IPS DF 19.7 (cell line): ENCODE measurements around the gene SEC31A.
"Not testable (repeated sequence)": the region's sequence is repeated elsewhere in the genome, so short reads cannot be mapped to it uniquely, and the experiment has no call there.

ENCODE experiments used
- DNase-seq: peaks from one replicate; pipeline ENCODE4 v3.0.0-alpha.2; 2013; ENCODE audit warnings: low read depth, low spot score

Gene SEC31A

GRCh38 chr4:82890901-82891706, at the start of gene SEC31A:
SEC31A (minus strand) TSS chr4:82891153; CDS start chr4:82881936, 9,217 bp downstream.
- peak; percentile 76 for DNase-seq

- DNase-seq, result no peak
These were observed 48.5 kb upstream of the SEC31A start for GRCh38 chr4:82939414-82939813.

GRCh38 chr4:82934441-82934840, 43.5 kb upstream of the SEC31A start:
- DNase-seq, result no peak

DNA sequence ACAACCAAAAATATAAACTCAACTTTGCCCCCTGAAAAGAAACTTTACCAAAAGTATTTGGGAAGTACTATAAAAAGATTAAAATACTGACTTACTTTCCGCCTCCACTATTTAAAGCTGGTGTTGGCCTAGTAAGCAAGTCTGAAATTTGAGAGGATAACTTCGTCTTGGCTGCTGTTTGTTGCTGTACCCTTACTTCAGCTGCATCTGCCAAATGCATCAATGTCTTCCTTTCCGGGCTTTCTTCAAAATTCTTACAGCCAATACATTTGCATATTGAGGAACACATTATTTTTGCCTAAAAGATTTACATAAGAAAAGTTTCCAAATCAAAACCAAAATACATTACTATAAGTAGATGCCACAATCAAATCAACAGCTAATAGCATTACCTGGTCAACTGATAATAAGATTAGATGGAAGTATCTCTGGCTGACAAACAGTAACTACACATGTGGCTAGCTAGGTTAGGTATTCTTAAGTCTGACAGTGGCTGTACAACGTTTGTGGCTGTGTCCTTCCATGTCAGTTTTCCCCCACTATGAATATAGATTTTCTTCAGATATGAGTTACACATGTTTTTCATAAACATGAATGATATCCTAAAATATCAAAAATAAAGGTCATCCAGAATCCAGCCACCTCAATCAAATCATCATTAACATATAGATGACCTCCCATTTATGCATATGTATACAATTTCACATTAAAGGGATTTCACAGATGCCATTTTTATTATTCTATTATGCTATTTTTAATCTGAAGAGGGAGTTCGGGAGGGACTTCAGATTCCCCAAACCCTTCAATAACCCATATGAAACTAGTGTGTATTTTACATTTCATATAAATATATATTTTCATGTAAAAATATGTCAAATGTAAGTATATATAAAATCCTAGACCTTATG, 40.1 kb upstream of the SEC31A start:
- DNase-seq, result no peak

DNA sequence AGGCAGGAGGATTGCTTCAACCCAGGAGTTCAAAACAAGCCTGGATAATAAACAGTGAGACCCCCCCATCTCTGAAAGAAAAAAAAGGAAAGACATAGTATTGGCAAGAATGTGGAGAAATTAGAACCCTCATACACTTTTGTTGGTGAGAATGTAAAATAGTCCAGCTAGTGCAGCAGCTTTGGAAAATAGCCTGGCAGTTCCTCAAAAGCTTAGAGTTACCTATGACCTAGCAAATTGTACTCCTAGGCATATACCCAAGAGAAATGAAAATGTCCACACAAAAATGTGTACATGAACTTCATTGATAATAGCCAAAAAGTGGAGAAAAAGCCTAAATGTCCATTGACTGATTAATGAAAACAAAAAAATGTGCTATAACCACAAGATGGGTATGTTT, 30.8 kb upstream of the SEC31A start:
- no peak for DNase-seq

DNA sequence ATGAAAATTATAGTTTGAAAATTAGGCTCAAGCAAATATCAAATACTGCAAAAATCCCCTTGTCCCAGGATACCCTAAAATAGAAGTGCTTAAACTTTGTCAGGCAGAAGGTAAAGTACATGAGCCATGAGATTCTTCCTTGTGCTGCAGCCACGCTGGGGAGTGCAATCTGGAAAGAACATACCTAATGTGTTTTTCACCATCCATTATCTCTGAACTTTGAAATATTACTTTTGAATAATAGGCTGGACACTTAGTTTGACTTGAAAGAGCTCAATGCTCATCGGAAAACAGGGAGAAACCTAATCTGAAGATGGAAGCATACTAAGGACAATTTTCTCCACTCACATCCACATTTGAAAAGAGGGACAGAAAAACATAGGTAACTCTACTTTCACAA, 28.4 kb upstream of the SEC31A start:
- no peak for DNase-seq

- DNase-seq, result no peak
These were observed 27.1 kb upstream of the SEC31A start for GRCh38 chr4:82918091-82918490.

DNA sequence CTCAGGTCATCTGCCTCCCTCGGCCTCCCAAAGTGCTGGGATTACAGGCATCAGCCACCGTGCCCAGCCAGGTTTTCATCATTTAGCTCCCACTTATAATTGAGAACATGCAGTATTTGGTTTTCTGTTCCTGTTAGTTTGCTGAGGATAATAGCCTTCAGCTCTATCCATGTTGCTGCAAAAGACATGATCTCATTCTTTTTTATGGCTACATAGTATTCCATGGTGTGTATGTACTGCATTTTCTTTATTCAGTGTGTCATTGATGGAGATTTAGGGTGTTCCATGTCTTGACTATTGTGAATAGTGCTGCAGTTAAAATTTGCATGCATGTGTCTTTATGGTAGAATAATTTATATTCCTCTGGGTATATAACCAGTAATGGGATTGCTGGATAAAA, 23.0 kb upstream of the SEC31A start:
- DNase-seq, result not testable (repeated sequence)

DNA sequence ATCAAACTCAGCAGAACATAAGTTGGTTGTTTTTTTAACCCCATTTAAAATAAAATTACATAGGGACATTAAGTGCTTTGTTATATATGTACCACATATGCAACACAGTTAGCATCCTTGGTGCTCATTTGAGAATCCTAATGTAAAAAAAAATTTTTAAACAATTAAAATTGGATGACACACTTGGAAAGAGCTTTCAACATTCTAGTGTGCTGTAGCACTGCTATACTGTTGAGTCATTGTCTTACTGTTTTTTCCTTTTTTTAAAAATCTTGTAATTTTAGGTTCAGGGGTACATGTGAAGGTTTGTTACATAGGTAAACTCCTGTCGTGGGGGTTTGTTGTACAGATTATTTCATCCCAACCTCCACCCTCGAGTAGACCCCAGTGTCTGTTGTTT, 22.4 kb upstream of the SEC31A start:
- DNase-seq, result no peak

DNA sequence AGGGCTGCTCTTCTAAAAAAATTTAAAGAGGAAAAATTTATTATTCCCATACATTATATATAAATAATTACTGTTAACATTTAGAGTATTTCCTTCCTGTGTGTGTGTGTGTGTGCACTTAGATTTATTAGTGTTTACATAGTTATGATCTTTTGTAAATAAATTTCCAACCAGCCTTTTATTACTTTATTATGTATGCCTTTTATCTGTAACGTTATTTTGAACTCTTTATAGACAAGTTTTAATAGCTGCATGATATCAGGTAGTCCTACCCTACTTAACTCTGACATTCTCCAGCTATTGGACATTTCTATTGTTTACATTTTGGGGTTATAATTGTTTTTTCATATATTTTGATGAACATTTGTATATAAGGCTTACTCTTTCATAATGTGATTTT, 18.4 kb upstream of the SEC31A start:
- no peak for DNase-seq

- no peak for DNase-seq
These were observed 15.5 kb upstream of the SEC31A start for GRCh38 chr4:82906469-82906868.

DNA sequence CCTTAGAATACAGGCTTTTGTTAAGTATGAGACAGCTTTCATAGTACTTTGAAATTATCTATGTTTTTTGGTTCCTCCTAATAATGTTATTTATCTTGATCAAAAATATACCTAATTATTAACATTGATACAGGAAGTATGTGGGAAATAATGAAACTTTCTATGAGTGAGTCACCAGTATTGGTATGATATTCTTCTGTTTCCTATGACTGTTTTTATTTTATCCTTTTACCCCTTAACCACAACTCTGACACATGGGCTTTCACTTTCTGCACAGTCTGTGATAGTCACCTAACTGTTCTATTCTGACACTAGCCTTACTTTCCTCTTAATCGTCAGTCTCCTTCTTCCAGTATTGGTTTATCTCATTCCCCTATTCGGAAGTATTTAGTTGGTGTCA, 14.3 kb upstream of the SEC31A start:
- DNase-seq, result no peak

GRCh38 chr4:82903737-82904136, 12.8 kb upstream of the SEC31A start:
- DNase-seq, result no peak

DNA sequence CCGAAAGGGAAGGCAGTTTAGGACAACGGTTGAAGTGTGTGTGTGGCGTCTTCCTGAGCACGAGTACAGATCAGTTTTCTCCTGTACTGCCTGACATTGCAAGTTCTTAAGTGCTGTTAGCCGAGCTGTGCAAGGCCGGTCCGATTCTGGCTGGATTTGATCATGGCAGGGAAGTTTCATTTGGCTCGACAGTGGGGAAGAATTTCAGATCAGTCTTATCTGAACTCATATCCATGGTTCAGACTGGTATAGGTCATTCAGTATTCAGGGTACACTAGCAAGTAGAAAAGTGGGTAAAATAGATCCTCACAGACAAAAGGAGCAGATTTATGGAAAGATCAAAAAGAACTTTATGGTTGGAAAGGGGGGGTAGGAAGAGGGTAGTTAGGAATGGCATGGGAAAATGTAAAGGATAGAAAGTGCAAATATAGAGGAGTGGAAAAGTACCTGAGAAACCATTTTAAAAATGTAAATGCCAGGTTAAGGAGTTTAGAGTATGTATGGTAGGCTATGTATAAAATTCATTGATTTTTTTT, 10.3 kb upstream of the SEC31A start:
- no peak for DNase-seq

- peak; percentile 94 for DNase-seq
These were observed 9.6 kb upstream of the SEC31A start, which contains the start of gene THAP9 for GRCh38 chr4:82900411-82901182. THAP9 (plus strand) TSS chr4:82900735; CDS start chr4:82900803, 68 bp downstream.

- DNase-seq, result no peak
These were observed 9.1 kb upstream of the SEC31A start for GRCh38 chr4:82900066-82900410.

- DNase-seq, result no peak
These were observed 8.6 kb upstream of the SEC31A start for GRCh38 chr4:82899374-82900065.

GRCh38 chr4:82898322-82899243, 7.6 kb upstream of the SEC31A start:
- no peak for DNase-seq

DNA sequence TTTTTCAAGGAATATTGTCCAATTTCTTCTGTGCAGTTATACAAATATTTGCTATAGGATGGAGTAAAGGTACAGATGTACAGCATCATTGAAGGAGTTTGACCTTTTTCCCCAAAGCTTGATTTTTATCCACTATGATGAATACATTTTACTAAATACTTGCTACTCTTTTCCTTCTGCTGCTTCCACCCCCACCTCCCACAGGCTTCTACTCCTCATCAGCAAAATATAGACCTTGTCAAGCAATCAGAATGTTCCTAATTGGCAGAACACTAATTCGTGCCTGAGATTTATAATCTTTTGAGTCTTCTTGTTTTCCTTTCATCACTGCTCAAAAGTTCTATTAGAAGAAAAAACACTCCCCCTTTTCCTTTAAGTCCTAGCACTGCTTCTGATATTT, 5.8 kb upstream of the SEC31A start:
- DNase-seq, result no peak

GRCh38 chr4:82893942-82894341, 3.0 kb upstream of the SEC31A start:
- no peak for DNase-seq
